Spinal cord (tissue), 10 donors: ENCODE results near the gene TM4SF18. TPM values are rescaled to one million over a fixed set of nuclear protein-coding genes. Genes with fewer than 3 reads are reported as not detected.

ENCODE experiments used
- DNase-seq, 6 donors: peaks; one replicate each; pipeline versions ENCODE4 v3.0.0 to v3.0.0-alpha.2; 2013 to 2015; ENCODE audit warnings: low spot score in 6 of 6, low read depth in 4 of 6
- H3K27ac ChIP-seq: one replicate; pipeline ENCODE4 v1.5.1; 2013; ENCODE audit warnings: low read depth, low read length, control low read depth
- H3K27me3 ChIP-seq: one replicate; pipeline ENCODE4 v1.6.1; 2013; ENCODE audit warnings: low read length; ENCODE audit not compliant: control insufficient read depth, insufficient read depth
- H3K36me3 ChIP-seq: one replicate; pipeline ENCODE4 v1.6.1; 2013; ENCODE audit warnings: low read length; ENCODE audit not compliant: control insufficient read depth, insufficient read depth
- H3K4me1 ChIP-seq: one replicate; pipeline ENCODE4 v1.6.1; 2013; ENCODE audit warnings: low read length; ENCODE audit not compliant: control insufficient read depth, insufficient read depth
- H3K4me3 ChIP-seq: one replicate; pipeline ENCODE4 v1.5.1; 2013; ENCODE audit warnings: low read depth, low read length, control low read depth
- H3K9me3 ChIP-seq: one replicate; pipeline ENCODE4 v1.6.1; 2013; ENCODE audit warnings: low read length; ENCODE audit not compliant: control insufficient read depth, insufficient read depth
- WGBS: methylation state at CpG from one replicate; pipeline ENCODE4 v1.1.5; 2013; ENCODE audit warnings: missing lambda C conversion rate; ENCODE audit not compliant: insufficient coverage; 5-methylcytosine and 5-hydroxymethylcytosine counted together
- polyA plus RNA-seq, 2 donors: library from polyadenylated mRNA; unstranded; fragments of 120-200 nt; gene quantifications; one replicate each; pipeline ENCODE4 v1.2.1, GENCODE V29; 2013; ENCODE audit not compliant: insufficient read length in 2 of 2
- total RNA-seq, 2 donors: library from RNA; depleted of rRNA in 1 of 2; stranded (reverse); fragments of 120-200 nt in 1 of 2; fragments of >200 nt in 1 of 2; gene quantifications; one replicate each; pipeline versions ENCODE4 v1.2.3 to v1.2.4, GENCODE V29; 2013 to 2014
- donor health status: healthy.

The TM4SF18 gene
- total and polyA plus RNA-seq, 4 donors, result 8.1 to 17.1 (median 11.1) TPM

DNA sequence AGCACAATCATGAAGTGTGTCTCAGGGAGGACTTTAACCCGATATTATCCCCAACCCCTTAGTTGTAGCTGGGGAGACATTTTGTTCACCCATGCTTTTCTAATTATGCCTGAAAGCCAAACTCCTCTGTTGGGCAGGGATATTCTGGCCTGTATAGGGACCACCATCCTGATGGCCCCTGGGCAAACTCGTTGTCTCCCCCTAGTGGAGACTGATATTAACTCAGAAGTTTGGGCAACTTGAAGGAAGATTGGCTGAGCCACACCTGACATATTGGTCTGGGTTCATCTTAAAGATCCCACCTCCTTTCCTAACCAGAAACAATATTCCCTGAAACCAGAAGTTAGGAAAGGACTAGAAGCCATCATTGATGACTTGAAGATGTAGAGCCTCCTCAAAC is 42.3 kb downstream of the TM4SF18 start:
- no CpG with 5 or more reads among the region's 2 CpGs for WGBS
- no peak overlapping the region for H3K27ac ChIP-seq

DNA sequence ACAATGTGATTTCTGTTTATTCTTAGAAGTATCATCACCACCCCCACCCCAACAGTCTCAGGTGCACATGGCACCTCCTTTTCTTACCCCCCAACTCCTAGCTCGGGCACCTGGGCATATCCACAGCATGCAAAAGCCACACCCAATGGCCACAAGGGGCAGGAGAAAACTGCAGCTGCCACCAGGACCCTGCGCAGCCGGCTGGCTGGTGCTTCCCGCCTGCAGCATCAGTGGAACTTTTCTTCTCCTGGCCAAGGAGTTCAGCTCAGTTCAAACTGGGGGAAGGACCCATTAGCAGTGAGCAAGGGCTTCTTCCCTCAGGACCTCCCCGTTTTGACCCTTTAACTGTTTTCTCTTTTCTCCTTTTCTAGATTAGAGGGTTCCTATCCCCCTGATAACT is 44.8 kb downstream of the TM4SF18 start:
- Histone ChIP-seq H3K4me3 (no peak overlapping the region), H3K27me3 (no peaks in the 10 kb centered on the region), H3K27ac (no peak overlapping the region), H3K9me3 (no peaks in the 10 kb centered on the region), H3K4me1 (no peaks in the 10 kb centered on the region), H3K36me3 (no peaks in the 10 kb centered on the region)
- WGBS, result 83% methylated on average over 5 of the region's 5 CpGs
- DNase-seq, result no peak

More for the DNA sequence above, 42.3 kb downstream of the TM4SF18 start:
- no peak for DNase-seq
- no peaks in the 10 kb centered on the region for H3K4me1 ChIP-seq
- H3K36me3 ChIP-seq, result no peaks in the 10 kb centered on the region
- H3K27me3 ChIP-seq, result no peaks in the 10 kb centered on the region
- peaks cover 5% of the 10 kb centered on the region for H3K9me3 ChIP-seq
- H3K4me3 ChIP-seq, result no peak overlapping the region

DNA sequence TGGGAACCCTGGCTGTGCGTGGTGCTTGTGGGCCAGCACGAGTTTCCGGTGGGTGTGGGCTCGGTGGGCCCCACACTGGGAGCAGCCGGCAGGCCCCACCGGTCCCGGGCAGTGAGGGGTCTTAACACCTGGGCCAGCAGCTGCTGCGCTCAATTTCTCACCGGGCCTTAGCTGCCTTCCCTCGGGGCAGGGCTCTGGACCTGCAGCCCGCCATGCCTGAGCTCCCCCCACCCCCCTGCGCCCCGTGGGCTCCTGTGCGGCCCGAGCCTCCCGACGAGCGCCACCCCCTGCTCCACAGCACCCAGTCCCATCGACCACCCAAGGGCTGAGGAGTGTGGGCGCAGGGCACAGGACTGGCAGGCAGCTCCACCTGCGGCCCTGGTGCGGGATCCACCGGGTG is 49.4 kb downstream of the TM4SF18 start:
- Histone ChIP-seq H3K36me3 (no peaks in the 10 kb centered on the region), H3K27me3 (no peaks in the 10 kb centered on the region), H3K9me3 (no peaks in the 10 kb centered on the region), H3K4me3 (no peak overlapping the region), H3K27ac (no peak overlapping the region), H3K4me1 (no peaks in the 10 kb centered on the region)
- 95% methylated on average over 10 of the region's 23 CpGs for WGBS
- DNase-seq, result no peak

DNA sequence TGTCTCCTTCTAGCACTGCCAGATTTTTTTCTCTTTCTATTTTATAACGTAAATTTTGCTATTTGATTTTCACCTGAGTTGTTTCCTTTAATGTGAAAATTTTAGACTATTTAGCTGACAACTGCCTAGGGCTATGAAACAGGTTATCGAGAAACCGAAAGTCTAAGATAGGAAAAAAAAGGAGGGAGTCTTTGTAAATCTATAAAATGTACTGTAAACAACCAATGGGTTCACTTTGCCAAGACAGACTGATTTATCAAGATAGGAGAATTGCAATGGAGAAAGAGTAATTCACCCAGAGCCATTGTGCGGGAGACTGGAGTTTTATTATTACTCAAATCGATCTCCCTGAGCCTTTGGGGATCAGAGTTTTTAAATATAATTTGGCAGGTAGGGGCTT is 50.0 kb downstream of the TM4SF18 start:
- no peaks in the 10 kb centered on the region for H3K27me3 ChIP-seq
- no peak overlapping the region for H3K4me3 ChIP-seq
- H3K27ac ChIP-seq, result no peak overlapping the region
- DNase-seq, result no peak
- no peaks in the 10 kb centered on the region for H3K36me3 ChIP-seq
- no peaks in the 10 kb centered on the region for H3K4me1 ChIP-seq
- no peaks in the 10 kb centered on the region for H3K9me3 ChIP-seq
- WGBS, result 92% methylated on average over 4 of the region's 5 CpGs

DNA sequence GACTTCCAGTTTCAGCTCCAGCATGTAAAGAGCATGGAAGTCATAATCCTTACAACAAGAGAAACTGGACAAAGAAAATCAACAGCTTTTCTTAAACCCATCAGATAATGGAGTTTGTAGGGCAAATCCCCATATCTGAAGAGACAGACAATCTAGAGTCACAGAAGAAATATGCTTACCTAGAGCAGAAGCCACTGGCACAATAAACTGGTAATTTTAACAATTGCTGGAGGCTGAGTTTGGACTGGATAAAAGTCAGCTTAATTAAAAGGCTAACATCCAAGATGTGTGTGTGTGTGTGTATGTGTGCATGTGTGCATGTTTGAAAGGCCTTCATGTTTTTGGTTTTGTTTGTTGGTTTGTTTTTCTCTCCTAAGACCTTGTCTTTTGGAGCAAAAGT is 50.6 kb downstream of the TM4SF18 start:
- no peaks in the 10 kb centered on the region for H3K9me3 ChIP-seq
- no peak overlapping the region for H3K4me3 ChIP-seq
- no peaks in the 10 kb centered on the region for H3K36me3 ChIP-seq
- H3K27ac ChIP-seq, result no peak overlapping the region
- DNase-seq, result no peak
- no peaks in the 10 kb centered on the region for H3K27me3 ChIP-seq
- H3K4me1 ChIP-seq, result no peaks in the 10 kb centered on the region

DNA sequence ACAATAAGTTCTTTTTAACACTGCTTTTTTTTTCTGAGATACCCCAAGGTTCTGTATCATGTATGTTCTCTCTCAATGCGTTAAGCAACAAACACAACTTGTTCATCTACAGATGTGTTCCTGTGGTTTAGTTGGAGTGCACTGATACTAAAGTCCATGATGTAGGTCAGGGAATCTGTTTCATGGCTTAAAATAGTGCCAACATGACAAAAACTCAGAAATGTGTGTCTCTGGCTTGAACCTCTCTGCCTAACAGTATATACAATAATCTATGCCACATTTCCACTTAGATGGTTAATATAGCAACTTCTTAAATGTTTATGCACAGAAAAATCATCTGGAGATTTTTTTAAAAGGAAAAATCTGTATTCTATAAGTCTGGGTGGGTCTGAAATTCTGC is 51.1 kb downstream of the TM4SF18 start:
- H3K4me3 ChIP-seq, result no peak overlapping the region
- no CpG with 5 or more reads among the region's 1 CpG for WGBS

DNA sequence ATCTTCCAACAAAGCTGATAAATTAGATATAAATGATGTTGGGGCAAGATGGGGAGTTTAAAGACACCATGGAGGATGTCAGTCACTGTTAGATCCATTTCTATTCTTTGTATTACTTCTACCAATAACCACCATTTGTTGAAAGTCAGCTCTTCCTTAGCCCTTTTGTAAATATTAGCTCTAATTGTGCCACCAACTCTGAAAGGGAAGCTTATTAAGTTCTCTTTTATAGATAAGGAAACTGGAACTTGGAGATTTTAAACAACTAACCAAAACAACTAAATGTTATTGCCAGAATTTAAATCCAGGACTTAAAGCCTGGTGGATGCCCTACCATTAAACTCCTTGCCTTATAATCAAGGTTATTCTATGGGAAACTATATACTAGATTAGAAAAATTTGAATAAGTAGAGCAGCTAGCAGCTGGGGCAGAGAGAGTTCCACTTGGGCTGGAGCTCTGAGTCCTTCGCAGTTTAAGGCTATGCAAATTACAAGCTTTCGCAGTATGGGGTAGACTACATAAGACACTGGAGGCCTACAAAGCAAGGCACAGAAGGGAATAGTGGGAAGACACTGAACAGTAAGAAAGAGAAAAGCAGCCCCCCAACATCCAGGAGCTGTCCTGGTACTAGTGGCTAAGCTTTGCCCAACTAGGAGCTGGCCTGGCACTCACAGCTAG is 52.6 kb downstream of the TM4SF18 start:
- no peaks in the 10 kb centered on the region for H3K27me3 ChIP-seq
- no peak for DNase-seq
- H3K9me3 ChIP-seq, result no peaks in the 10 kb centered on the region
- H3K4me1 ChIP-seq, result no peaks in the 10 kb centered on the region
- no peaks in the 10 kb centered on the region for H3K36me3 ChIP-seq
- WGBS, result 93% methylated on average over 2 of the region's 2 CpGs
- H3K4me3 ChIP-seq, result no peak overlapping the region
- no peak overlapping the region for H3K27ac ChIP-seq

More for the DNA sequence above, 51.1 kb downstream of the TM4SF18 start:
- H3K27me3 ChIP-seq, result no peaks in the 10 kb centered on the region
- H3K4me1 ChIP-seq, result no peaks in the 10 kb centered on the region
- H3K9me3 ChIP-seq, result no peaks in the 10 kb centered on the region
- H3K36me3 ChIP-seq, result no peaks in the 10 kb centered on the region
- no peak overlapping the region for H3K27ac ChIP-seq
- DNase-seq, result no peak

DNA sequence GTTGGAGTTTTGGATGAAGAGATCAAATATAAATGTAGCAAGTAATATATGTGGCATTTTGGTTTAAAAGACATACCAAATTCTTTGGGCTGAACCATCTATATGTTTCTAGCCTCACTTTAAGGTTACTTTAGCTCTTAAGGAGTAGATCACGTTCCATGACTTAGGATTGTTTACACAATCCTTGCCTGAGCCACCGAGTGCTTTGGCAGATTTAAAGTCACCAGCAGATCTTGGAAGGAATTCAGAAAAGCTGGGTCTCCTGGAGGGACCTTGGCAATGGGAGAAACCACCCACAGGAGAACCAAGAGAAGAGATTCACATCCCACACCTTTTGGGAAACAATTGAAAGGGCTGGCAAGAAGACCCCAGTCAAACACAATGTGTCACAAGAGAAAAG is 54.5 kb downstream of the TM4SF18 start:
- Histone ChIP-seq H3K9me3 (no peaks in the 10 kb centered on the region), H3K27ac (no peak overlapping the region), H3K27me3 (no peaks in the 10 kb centered on the region), H3K4me1 (no peaks in the 10 kb centered on the region), H3K36me3 (no peaks in the 10 kb centered on the region), H3K4me3 (no peak overlapping the region)
- whole genome bisulfite sequencing, result 88% methylated on average over 1 of the region's 2 CpGs
- DNase-seq, result no peak

DNA sequence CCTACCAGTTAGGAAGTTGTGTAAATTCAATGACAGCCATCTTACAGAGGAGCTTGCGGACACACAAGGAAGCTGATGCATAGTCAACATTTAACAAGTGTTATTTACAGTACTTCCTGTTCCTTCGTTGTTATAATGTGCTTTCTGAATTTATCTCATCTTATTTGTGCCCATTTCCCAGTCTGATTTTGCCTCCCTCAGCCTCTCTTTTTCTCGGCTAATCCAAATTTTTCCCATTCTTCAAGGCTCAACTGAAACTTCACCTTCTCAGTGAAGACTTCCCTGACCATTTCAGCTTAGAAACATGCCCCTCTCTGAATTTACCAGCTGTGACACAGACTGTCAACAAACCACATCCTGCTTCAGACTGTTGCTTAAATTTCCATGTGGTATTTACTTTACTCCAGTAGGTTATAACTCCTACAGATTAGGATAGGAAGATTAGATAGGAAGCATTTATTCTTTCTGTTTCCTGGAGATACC is 56.1 kb downstream of the TM4SF18 start:
- no peaks in the 10 kb centered on the region for H3K27me3 ChIP-seq
- H3K36me3 ChIP-seq, result no peaks in the 10 kb centered on the region
- H3K27ac ChIP-seq, result no peak overlapping the region
- H3K4me3 ChIP-seq, result no peak overlapping the region
- 85% methylated on average over 3 of the region's 3 CpGs for WGBS
- H3K4me1 ChIP-seq, result no peaks in the 10 kb centered on the region
- H3K9me3 ChIP-seq, result no peaks in the 10 kb centered on the region
- no peak for DNase-seq

DNA sequence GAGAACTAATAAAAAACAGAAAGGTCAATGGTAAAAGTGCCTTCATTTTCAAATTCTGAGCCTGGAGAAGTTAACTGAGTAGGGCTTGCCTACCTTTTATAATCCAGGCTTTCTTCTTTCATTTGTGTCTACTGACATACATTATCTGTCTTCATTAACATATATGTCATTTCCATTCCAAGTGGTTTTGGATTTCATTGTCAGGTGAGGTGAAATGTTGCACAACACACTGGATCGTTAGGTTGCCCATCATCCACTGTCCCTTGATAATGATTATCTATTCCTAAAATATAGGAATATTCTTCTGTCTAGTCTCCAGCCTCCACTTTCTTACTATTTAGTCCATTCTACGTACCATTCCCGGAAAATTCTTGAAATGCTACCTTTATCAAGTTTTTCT is 56.8 kb downstream of the TM4SF18 start:
- no peak overlapping the region for H3K27ac ChIP-seq
- no peak overlapping the region for H3K4me3 ChIP-seq
- no peak for DNase-seq
- WGBS, result no CpG with 5 or more reads among the region's 3 CpGs
- H3K27me3 ChIP-seq, result no peaks in the 10 kb centered on the region
- H3K4me1 ChIP-seq, result no peaks in the 10 kb centered on the region
- no peaks in the 10 kb centered on the region for H3K36me3 ChIP-seq
- no peaks in the 10 kb centered on the region for H3K9me3 ChIP-seq
